GM19467 (cell line): ENCODE data around the gene NOL9.
A peak's percentile ranks its signal among the peaks of the same experiment; 100 is the strongest.

Experiments
- ATAC-seq: cut with Tn5 transposase; IDR thresholded peaks from one replicate; pipeline ENCODE4 v1.9.1; 2021; ENCODE audit warnings: mild to moderate bottlenecking, moderate library complexity; ENCODE audit not compliant: unreplicated experiment

The NOL9 gene

DNA sequence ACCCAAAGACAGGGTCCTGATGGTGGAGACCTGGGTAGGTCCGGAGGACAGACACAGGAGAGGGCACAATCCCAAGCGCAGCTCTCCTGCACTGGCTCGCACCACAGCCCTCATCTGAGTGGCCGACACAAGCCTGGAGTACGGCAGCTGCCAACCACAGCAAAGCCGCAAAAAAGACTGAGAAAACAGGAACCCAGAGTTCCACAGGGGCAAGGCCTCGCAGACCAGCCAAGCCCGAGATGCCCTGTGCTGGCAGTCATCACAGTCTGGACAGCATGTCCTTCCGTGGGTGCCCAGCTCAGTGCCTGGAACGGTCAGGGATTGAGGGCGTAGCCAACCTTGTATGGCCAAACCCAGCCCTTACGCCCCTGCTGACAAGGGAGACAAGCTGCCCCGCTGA is 36.9 kb upstream of the NOL9 start:
- ATAC-seq = no peak

DNA sequence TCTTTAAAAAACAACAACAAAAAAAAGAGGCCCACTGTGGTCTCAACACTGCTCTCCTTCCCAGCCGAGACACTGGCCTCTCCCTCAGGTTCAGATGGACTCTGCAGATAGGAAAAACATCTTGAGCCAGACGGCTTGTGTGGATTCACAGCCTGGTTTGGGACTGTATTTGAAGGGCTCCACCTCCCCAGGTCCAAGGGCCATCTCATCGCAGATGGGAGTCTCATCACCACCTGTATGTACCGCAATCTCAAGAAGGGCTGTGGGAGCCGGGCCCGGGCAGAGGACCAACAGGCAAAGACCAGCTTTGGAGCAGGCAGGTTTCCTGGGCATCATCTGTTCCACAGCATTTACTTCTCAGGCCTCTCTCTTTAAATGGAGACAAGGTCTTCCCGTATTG is 35.7 kb upstream of the NOL9 start:
- ATAC-seq = no peak

- no peak for ATAC-seq
These were observed 34.7 kb upstream of the NOL9 start for GRCh38 chr1:6588893-6589520.

DNA sequence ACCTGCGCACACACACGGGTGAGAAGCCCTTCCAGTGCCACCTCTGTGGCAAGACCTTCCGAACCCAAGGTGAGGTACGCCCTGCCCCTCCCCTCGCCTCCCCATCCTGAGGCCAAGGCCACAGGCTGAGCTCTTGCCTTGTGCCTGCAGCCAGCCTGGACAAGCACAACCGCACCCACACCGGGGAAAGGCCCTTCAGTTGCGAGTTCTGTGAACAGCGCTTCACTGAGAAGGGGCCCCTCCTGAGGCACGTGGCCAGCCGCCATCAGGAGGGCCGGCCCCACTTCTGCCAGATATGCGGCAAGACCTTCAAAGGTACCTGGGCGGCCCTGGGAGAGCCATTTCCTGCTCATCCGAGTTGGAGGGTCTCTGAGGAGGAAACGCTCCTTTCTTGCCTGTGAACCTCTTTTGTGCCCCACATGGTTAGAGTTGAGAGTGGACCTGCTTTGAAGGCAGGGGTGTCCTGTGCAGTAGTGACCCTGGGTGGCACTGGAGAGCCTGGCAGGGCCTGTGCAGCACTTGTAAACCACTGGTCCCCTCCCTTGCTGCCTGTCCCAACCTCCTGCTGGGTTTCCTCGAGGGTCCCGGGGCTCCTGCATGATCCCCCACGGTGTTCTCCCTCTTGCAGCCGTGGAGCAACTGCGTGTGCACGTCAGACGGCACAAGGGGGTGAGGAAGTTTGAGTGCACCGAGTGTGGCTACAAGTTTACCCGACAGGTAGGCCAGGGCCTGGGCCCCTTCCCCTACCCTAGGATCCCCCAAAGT is 34.0 kb upstream of the NOL9 start:
- no peak for ATAC-seq

- no peak for ATAC-seq
These were observed 33.1 kb upstream of the NOL9 start for GRCh38 chr1:6587261-6588005.

- ATAC-seq = no peak
These were observed 32.1 kb upstream of the NOL9 start for GRCh38 chr1:6586404-6586816.

- no peak for ATAC-seq
These were observed 31.5 kb upstream of the NOL9 start for GRCh38 chr1:6585841-6586240.

GRCh38 chr1:6585081-6585722 is 30.9 kb upstream of the NOL9 start:
- ATAC-seq = no peak

DNA sequence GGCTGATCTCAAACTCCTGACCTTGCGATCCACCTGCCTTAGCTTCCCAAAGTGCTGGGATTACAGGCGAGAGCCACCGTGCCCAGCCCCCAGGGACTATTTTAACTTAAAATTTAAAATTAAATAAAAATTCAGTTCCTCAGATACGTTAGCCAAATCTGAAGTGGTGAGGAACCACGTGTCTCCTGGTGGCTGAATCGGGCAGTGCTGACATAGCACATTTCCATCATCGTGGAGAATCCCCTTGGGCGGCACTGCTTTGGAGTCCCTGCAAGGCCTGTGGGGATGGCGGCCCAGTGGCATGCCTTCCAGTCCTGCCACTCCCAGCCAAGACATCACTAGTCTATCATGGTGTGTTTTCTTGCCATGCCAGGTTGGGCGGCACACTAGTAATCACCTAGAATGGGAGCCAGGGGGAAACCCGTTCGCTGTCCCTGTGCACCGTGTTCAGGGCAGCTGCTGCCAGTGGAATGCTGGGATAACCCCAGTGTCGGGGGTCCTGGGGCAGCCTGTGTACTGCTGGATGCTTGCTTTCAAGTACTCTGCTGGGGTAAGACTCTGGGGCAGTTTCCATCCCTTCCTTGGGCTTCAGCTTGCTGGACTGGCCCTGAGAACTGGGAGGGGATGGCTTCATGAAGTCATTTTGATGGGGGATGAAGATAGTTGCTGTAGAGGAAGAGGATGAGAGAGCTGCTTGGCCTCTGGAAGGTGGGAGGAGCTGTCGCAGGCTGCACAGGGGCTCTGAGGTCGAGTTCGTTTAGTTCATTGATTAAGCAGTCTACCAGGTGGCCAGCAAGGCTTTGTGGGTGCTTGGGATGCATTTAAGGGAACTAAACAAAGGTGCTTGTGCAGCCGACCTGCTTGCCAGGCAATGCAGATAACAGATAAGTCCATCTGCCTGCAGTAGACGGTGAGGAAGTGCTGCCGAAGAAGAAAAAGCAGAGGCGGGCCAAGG is 30.1 kb upstream of the NOL9 start:
- no peak for ATAC-seq

DNA sequence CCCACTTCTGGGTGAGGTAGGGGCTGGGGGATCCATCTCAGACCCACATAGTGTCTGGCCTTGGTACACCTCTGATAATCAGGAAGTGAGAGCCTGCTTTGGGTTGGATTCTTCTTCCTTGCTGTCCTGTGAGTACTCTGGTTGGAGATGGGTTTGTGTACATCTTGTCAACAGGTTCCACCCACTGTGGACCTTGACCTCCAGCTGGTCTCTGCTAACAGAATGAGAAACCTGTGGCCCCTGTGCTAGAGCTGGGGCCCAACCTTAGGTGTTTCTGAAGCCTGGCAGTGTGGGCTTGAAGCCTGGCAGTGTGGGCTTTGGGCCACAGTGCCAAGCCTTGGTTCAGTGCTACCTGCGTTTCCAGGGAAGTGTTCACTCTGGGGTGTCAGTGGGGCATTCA is 28.1 kb upstream of the NOL9 start:
- ATAC-seq = no peak

DNA sequence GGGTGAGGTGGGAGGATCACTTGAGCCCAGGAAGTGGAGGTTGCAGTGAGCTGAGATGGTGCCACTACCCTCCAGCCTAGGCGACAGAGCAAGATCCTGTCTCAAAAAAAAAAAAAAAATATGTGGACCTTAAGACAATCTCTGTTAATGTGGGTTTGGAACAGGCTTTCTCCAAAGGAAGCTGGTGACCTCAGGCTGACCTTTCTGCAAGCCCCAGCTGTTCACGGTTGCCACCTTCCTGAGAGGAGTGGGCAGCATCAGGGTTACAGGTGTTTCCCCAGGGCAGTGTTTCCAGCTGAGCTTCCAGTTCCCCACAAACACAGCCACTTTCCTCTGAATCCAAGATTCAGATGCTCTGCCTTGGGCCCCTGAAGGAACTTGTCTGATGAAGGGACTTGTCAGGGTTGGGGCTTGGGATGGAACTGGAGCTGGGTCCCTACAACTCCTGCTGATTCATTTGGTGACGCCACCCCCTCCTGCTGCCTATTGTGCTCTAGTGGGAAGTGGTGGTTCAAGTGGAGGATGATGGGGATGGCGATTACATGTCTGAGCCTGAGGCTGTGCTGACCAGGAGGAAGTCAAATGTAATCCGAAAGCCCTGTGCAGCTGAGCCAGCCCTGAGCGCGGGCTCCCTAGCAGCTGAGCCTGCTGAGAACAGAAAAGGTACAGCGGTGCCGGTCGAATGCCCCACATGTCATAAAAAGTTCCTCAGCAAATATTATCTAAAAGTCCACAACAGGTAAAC is 27.4 kb upstream of the NOL9 start:
- ATAC-seq = no peak

DNA sequence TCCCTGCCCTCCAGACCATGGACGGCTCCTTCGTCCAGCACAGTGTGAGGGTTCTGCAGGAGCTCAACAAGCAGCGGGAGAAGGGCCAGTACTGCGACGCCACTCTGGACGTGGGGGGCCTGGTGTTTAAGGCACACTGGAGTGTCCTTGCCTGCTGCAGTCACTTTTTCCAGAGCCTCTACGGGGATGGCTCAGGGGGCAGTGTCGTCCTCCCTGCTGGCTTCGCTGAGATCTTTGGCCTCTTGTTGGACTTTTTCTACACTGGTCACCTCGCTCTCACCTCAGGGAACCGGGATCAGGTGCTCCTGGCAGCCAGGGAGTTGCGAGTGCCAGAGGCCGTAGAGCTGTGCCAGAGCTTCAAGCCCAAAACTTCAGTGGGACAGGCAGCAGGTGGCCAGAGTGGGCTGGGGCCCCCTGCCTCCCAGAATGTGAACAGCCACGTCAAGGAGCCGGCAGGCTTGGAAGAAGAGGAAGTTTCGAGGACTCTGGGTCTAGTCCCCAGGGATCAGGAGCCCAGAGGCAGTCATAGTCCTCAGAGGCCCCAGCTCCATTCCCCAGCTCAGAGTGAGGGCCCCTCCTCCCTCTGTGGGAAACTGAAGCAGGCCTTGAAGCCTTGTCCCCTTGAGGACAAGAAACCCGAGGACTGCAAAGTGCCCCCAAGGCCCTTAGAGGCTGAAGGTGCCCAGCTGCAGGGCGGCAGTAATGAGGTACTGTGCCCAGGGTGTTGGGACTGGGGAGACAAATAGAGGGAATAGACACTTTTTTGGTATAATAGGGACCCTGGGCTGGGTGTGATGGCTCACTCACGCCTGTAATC is 26.5 kb upstream of the NOL9 start:
- no peak for ATAC-seq

DNA sequence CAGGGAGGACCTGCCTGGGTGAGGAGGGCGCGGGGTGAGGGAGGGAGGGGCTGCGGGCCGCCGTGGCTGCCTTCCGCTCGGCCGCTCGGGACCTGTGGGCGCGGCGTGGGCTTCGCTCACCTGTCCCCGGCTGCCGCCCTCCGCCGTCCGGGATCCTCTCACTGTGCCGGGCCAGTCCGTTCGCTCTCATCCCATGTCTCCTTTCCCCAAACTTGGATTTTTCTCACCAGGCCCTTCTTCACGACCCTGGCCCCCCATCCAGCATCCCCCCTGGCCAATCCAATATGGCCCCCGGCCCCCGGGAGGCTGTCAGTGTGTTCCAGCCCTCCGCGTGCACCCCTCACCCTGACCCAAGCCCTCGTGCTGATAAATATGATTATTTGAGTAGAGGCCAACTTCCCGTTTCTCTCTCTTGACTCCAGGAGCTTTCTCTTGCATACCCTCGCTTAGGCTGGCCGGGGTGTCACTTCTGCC is 25.8 kb upstream of the NOL9 start:
- ATAC-seq = no peak

GRCh38 chr1:6579374-6580118 is 25.2 kb upstream of the NOL9 start, which contains the start of gene ZBTB48:
ZBTB48 (plus strand) TSS chr1:6579994; CDS start chr1:6580610, 616 bp downstream.
- ATAC-seq = peak; percentile 97

- no peak for ATAC-seq
These were observed 24.5 kb upstream of the NOL9 start for GRCh38 chr1:6578624-6579373.

- no peak for ATAC-seq
These were observed 23.7 kb upstream of the NOL9 start for GRCh38 chr1:6577831-6578525.

DNA sequence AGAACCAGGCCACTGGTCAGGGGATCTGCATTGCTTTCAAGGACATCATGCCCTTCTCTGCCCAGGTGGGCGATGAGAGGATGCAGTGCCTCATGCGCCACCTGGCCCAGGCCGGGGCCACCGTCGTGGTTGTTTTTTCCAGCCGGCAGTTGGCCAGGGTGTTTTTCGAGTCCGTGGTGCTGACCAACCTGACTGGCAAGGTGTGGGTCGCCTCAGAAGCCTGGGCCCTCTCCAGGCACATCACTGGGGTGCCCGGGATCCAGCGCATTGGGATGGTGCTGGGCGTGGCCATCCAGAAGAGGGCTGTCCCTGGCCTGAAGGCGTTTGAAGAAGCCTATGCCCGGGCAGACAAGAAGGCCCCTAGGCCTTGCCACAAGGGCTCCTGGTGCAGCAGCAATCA is 20.5 kb upstream of the NOL9 start:
- no peak for ATAC-seq
